GM19351 (cell line): ENCODE data around the gene DPYSL5.
"Not testable (repeated sequence)": the region's sequence is repeated elsewhere in the genome, so short reads cannot be mapped to it uniquely, and the experiment has no call there.

Source experiments
- ATAC-seq: cut with Tn5 transposase; IDR thresholded peaks from one replicate; pipeline ENCODE4 v1.9.1; 2021; ENCODE audit warnings: mild to moderate bottlenecking, moderate library complexity; ENCODE audit not compliant: unreplicated experiment

The DPYSL5 gene

GRCh38 chr2:26922405-26923188, 74.7 kb downstream of the DPYSL5 start:
- no peak for ATAC-seq

DNA sequence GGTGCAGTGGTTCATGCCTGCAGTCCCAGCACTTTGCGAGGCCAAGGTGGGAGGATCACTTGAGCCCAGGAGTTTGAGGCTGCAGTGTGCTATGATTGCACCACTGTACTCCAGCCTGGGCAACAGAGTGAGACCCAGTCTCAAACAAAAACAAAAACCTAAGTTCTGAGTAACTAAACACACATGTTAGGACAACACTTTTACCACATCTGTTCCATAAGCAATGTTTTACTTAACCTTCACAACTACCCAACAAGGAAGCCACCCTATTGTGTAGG, 75.2 kb downstream of the DPYSL5 start:
- not testable (repeated sequence) for ATAC-seq

DNA sequence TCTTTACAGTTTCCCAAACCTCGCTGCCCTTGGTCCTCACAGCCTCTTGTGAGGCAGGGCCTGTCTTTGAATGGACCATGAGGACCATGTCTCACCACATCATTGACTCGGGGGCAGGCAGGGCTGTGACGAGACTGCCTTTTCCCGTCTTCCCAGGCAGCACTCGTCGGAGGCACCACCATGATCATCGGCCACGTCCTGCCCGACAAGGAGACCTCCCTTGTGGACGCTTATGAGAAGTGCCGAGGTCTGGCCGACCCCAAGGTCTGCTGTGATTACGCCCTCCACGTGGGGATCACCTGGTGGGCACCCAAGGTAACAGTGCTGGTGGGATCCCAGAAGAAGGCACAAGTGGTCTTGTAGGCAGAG, 76.8 kb downstream of the DPYSL5 start:
- ATAC-seq: no peak

DNA sequence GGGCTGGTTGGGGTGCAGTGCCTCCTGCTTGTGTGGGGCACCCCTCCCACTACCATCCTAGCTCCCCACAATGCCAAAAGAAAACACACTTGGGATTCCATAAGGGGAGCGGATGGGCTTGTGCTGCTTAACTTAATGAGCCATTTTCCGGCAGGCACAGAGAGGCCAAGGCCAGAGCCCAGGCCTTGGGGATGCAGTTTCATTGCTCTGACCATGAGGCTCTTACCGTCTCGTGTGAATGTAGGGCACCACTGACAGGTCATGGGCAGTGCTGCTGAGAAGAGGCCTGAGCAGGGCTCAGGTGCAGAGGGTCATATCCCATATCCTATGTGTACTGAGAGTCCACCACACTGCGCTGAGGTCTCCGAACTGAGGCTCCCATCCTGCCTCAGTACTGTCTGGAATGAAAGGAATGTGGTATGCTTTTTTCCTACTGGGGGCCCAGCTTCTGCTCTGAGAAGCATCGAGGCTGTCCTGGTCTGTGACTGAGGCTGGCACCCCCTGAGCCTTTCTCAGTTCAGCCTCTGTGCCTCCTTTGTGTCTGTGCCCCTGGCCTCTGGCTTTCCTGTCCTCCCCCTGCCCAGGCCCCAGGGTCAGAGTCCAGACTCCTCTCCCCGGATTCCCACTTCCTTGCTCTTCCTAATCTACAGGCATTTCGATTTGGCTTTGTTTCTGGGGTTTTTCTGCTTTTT, 77.3 kb downstream of the DPYSL5 start:
- no peak for ATAC-seq

DNA sequence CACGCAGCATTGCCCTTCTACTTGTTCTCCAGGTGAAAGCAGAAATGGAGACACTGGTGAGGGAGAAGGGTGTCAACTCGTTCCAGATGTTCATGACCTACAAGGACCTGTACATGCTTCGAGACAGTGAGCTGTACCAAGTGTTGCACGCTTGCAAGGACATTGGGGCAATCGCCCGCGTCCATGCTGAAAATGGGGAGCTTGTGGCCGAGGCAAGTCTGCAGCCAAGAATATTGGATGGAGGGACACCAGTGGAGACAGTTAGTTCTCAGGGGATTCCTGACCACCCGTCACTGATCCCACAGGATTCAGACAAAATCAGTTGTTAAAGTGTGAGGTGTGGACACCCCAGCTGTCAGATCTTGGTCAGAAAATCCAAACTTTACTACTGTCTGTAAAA, 79.3 kb downstream of the DPYSL5 start:
- ATAC-seq: no peak

GRCh38 chr2:26932974-26933373, 85.0 kb downstream of the DPYSL5 start:
- no peak for ATAC-seq

GRCh38 chr2:26933431-26934334, 85.8 kb downstream of the DPYSL5 start:
- no peak for ATAC-seq

GRCh38 chr2:26934335-26934724, 86.4 kb downstream of the DPYSL5 start:
- no peak for ATAC-seq

GRCh38 chr2:26934985-26935384, 87.1 kb downstream of the DPYSL5 start:
- no peak for ATAC-seq

DNA sequence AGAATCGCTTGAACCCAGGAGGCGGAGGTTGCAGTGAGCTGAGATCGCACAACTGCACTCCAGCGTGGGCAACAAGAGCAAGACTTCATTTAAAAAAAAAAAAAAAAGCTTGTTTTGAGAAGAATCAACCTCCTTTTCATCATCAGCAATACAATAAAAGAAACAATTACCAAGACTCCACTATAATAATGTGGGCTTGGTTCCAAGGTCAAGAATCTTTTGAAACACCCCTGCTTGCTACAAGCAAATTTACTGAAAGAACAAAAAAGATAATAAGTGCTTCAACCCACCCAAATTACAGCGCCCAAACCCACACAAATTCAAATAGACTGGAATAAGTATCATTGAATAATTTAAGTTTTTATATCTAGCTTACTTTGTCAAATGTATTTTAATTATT, 88.9 kb downstream of the DPYSL5 start:
- ATAC-seq: no peak

GRCh38 chr2:26938399-26939118, 90.6 kb downstream of the DPYSL5 start:
- ATAC-seq: no peak

- no peak for ATAC-seq
Measured at GRCh38 chr2:26940001-26940400, 92.1 kb downstream of the DPYSL5 start.

DNA sequence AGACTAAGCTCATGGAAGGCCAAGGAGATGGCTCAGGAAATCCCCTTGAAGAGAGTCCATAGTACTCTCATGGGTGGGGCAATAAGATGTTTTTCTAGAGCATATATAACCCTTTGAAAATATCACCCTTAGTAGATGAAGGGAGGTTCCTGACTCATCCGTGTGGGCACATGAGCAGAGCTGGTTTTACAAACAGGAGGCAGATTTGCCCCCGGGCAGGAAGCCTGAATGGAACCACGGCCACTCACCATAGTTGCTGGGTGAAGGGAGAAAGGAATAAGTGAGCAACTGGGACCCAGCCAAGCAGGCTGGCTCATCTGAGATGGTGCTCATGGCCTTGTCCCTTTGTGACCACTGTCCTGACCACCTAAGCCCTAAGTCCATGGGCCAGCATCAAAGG, 93.6 kb downstream of the DPYSL5 start:
- ATAC-seq: no peak

DNA sequence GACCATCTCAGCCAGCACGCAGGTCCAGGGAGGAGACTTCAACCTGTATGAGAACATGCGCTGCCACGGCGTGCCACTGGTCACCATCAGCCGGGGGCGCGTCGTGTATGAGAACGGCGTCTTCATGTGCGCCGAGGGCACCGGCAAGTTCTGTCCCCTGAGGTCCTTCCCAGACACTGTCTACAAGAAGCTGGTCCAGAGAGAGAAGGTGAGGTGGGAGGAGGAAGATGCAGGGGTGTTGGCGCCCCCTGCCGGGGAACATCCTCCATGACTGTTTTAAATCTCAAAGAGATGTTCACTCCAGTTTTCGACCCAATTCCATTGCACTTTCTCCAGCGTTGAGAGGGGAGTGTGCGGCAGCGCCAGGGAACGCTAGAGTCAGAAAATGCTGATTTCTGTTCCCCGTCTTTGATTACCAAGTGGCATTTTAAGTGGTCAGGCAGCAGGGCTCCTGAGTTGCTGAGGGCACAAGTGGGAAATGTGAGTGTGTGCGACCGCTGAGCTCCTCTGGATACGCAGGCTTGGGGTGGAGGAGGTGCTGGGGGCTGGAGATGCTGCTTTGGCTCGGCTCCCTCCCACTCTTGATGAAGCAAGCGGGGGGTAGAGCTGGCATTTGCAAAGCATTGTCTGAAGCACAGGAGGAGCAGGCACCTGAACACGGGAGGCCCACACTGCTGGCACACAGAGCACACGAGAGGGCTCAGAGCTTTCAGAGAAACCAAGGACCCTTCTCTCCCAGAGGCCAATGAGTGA, 94.8 kb downstream of the DPYSL5 start:
- no peak for ATAC-seq

- ATAC-seq: no peak
Measured at GRCh38 chr2:26945991-26946750, 98.2 kb downstream of the DPYSL5 start.

DNA sequence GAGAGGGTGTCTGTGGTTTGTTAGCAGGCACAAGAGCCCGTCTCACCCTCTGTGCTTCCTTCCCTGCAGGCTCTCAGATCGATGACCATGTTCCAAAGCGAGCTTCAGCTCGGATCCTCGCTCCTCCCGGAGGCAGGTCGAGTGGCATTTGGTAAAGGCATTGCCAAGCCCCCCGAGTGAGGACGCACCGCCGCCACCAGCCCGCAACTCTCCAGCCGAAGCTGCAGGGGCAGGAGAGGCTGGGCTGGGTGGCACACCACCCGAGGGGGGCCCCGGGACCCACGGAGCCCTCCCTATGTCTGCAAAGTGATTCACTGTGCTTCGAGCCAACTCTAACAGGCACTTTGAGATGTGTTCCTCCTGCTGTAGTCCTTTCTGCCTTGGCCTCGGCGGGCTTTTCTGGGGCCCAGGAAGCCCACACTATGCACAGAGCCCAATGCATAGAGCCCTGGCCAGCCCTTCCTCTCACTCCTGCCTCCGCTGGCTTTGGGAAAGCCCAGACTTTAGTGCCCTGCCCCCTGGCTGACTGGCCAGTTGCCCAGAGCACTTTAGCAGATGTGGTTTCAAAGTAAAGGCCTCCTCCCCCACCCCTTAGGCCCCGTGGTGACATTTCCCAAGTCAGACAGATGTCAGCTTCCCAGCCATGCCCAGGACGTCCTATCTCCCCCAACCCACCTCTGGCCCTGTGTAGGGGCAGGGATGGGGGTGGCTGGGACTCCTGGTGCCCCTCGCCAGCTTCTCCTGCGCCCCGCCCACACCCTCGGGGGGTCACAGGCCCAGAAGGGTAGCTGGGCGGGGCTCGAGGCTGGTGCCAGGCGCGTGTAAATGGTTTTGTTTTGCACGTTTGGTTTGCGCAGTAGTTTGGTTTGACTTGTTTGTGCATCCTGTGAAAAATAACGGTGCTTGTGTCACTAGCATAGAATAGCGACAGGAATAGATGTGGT, 99.2 kb downstream of the DPYSL5 start:
- ATAC-seq: no peak

DNA sequence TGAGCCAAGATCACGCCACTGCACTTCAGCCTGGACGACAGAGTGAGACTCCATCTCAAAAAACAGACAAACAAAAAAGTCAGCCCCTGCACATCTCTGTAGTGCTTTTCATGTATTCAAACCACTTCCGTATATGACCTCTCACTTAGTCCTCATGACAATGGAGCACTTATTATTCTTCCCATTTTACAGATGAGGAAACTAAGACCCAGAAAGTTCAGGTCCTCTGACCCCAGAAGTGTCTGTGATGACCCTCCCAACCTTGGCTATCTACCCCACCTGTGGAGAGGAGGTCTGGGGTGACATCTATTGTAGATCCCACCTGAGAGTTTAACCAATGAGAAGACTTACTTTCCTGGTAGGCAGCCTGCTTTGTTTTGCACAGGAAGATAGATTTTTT, 100.9 kb downstream of the DPYSL5 start:
- ATAC-seq: no peak

- no peak for ATAC-seq
Measured at GRCh38 chr2:26950246-26950645, 102.3 kb downstream of the DPYSL5 start.

- ATAC-seq: no peak
Measured at GRCh38 chr2:26951236-26951635, 103.3 kb downstream of the DPYSL5 start.
